Measurements from ENCODE around the gene RBFOX1. TPM values are rescaled to one million over a fixed set of nuclear protein-coding genes. Genes with fewer than 3 reads are reported as not detected.

The RBFOX1 gene
- total RNA-seq, 1 donor from 2014 or later: not detected

GRCh38 chr16:7532534-7532933, 199.9 kb downstream of the RBFOX1 start:
- Histone ChIP-seq H3K36me3 (ENCODE audit: control insufficient read depth, insufficient read depth, low read length) (no peaks in the 10 kb centered on the region), H3K4me3 (ENCODE audit: low read depth, low read length) (no peak overlapping the region), H3K27me3 (ENCODE audit: control insufficient read depth, insufficient read depth, low read length) (no peaks in the 10 kb centered on the region)
- no peak for TF ChIP-seq CTCF (IDR thresholded peaks at IDR 0.05; ENCODE audit: insufficient read depth, low read length, poor library complexity, severe bottlenecking)
- no peak for DNase-seq (ENCODE audit: low read depth)

GRCh38 chr16:7534749-7535148, 202.1 kb downstream of the RBFOX1 start:
- H3K27me3 ChIP-seq (ENCODE audit: control insufficient read depth, insufficient read depth, low read length): no peaks in the 10 kb centered on the region
- DNase-seq (ENCODE audit: low read depth): no peak
- H3K4me3 ChIP-seq (ENCODE audit: low read depth, low read length): no peak overlapping the region
- H3K36me3 ChIP-seq (ENCODE audit: control insufficient read depth, insufficient read depth, low read length): no peaks in the 10 kb centered on the region
- TF ChIP-seq CTCF (IDR thresholded peaks at IDR 0.05; ENCODE audit: insufficient read depth, low read length, poor library complexity, severe bottlenecking): no peak

- TF ChIP-seq CTCF (IDR thresholded peaks at IDR 0.05; ENCODE audit: insufficient read depth, low read length, poor library complexity, severe bottlenecking): no peak
Measured at GRCh38 chr16:7541026-7541425, 208.4 kb downstream of the RBFOX1 start.

GRCh38 chr16:7545251-7545650, 212.6 kb downstream of the RBFOX1 start:
- no peak overlapping the region for H3K4me3 ChIP-seq (ENCODE audit: low read depth, low read length)
- no peak for TF ChIP-seq CTCF (IDR thresholded peaks at IDR 0.05; ENCODE audit: insufficient read depth, low read length, poor library complexity, severe bottlenecking)
- H3K36me3 ChIP-seq (ENCODE audit: control insufficient read depth, insufficient read depth, low read length): no peaks in the 10 kb centered on the region
- DNase-seq (ENCODE audit: low read depth): no peak
- H3K27me3 ChIP-seq (ENCODE audit: control insufficient read depth, insufficient read depth, low read length): no peaks in the 10 kb centered on the region

More at GRCh38 chr16:7541026-7541425, 208.4 kb downstream of the RBFOX1 start:
- no peaks in the 10 kb centered on the region for H3K27me3 ChIP-seq (ENCODE audit: control insufficient read depth, insufficient read depth, low read length)
- no peak for DNase-seq (ENCODE audit: low read depth)
- no peak overlapping the region for H3K4me3 ChIP-seq (ENCODE audit: low read depth, low read length)
- no peaks in the 10 kb centered on the region for H3K36me3 ChIP-seq (ENCODE audit: control insufficient read depth, insufficient read depth, low read length)

- DNase-seq (ENCODE audit: low read depth): no peak
- Histone ChIP-seq H3K4me3 (ENCODE audit: low read depth, low read length) (no peak overlapping the region), H3K36me3 (ENCODE audit: control insufficient read depth, insufficient read depth, low read length) (no peaks in the 10 kb centered on the region), H3K27me3 (ENCODE audit: control insufficient read depth, insufficient read depth, low read length) (no peaks in the 10 kb centered on the region)
- TF ChIP-seq CTCF (IDR thresholded peaks at IDR 0.05; ENCODE audit: insufficient read depth, low read length, poor library complexity, severe bottlenecking): no peak
Measured at GRCh38 chr16:7546948-7547347, 214.3 kb downstream of the RBFOX1 start.

GRCh38 chr16:7547736-7548135, 215.1 kb downstream of the RBFOX1 start:
- H3K36me3 ChIP-seq (ENCODE audit: control insufficient read depth, insufficient read depth, low read length): no peaks in the 10 kb centered on the region
- no peak overlapping the region for H3K4me3 ChIP-seq (ENCODE audit: low read depth, low read length)
- no peak for TF ChIP-seq CTCF (IDR thresholded peaks at IDR 0.05; ENCODE audit: insufficient read depth, low read length, poor library complexity, severe bottlenecking)
- no peak for DNase-seq (ENCODE audit: low read depth)
- no peaks in the 10 kb centered on the region for H3K27me3 ChIP-seq (ENCODE audit: control insufficient read depth, insufficient read depth, low read length)
